Fibroblast of the aortic adventitia (primary cell): Measurements from ENCODE around the gene SMC1B. TPM values are rescaled to one million over a fixed set of nuclear protein-coding genes. Genes with fewer than 3 reads are reported as not detected.

ENCODE experiments used
- DNase-seq: peaks from one replicate; pipeline ENCODE4 v3.0.0-alpha.2; 2010; ENCODE audit warnings: low read depth
- H3K4me3 ChIP-seq: 2 replicates; pipeline ENCODE4 v1.5.1; 2011; ENCODE audit warnings: low read depth, mild to moderate bottlenecking, control low read depth, low read length, moderate library complexity
- total RNA-seq: library from RNA; depleted of rRNA; stranded (reverse); fragments of >200 nt; gene quantifications from 2 replicates; pipeline ENCODE4 v1.2.3, GENCODE V29; 2012; ENCODE audit warnings: low replicate concordance
- TF ChIP-seq, protein P1 (sequence below): IDR thresholded peaks from 2 replicates; pipeline ENCODE4 v1.5.1; 2011; ENCODE audit warnings: mild to moderate bottlenecking, low read length, control low read depth, inconsistent platforms; ENCODE audit not compliant: insufficient read depth

Gene SMC1B
- total RNA-seq, result 0.08 and 0.09 TPM in 2 replicates

GRCh38 chr22:45413368-45414211 lies at the start of gene SMC1B, which contains the start of gene RIBC2:
SMC1B (minus strand) TSS chr22:45413599; CDS start chr22:45413567, 32 bp downstream.
RIBC2 (plus strand) TSS chr22:45413693; CDS start chr22:45413887, 194 bp downstream.
- DNase-seq, result peak; percentile 69

GRCh38 chr22:45462034-45462655 lies 48.7 kb upstream of the SMC1B start:
- no peak for DNase-seq
- TF ChIP-seq, protein P1, sequence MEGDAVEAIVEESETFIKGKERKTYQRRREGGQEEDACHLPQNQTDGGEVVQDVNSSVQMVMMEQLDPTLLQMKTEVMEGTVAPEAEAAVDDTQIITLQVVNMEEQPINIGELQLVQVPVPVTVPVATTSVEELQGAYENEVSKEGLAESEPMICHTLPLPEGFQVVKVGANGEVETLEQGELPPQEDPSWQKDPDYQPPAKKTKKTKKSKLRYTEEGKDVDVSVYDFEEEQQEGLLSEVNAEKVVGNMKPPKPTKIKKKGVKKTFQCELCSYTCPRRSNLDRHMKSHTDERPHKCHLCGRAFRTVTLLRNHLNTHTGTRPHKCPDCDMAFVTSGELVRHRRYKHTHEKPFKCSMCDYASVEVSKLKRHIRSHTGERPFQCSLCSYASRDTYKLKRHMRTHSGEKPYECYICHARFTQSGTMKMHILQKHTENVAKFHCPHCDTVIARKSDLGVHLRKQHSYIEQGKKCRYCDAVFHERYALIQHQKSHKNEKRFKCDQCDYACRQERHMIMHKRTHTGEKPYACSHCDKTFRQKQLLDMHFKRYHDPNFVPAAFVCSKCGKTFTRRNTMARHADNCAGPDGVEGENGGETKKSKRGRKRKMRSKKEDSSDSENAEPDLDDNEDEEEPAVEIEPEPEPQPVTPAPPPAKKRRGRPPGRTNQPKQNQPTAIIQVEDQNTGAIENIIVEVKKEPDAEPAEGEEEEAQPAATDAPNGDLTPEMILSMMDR, result no peak
- H3K4me3 ChIP-seq, result no peak overlapping the region

More at GRCh38 chr22:45413368-45414211, at the start of gene SMC1B, which contains the start of gene RIBC2:
- H3K4me3 ChIP-seq, result peak within 1 kb of the TSS; percentile 72
- TF ChIP-seq, protein P1, result no peak

DNA sequence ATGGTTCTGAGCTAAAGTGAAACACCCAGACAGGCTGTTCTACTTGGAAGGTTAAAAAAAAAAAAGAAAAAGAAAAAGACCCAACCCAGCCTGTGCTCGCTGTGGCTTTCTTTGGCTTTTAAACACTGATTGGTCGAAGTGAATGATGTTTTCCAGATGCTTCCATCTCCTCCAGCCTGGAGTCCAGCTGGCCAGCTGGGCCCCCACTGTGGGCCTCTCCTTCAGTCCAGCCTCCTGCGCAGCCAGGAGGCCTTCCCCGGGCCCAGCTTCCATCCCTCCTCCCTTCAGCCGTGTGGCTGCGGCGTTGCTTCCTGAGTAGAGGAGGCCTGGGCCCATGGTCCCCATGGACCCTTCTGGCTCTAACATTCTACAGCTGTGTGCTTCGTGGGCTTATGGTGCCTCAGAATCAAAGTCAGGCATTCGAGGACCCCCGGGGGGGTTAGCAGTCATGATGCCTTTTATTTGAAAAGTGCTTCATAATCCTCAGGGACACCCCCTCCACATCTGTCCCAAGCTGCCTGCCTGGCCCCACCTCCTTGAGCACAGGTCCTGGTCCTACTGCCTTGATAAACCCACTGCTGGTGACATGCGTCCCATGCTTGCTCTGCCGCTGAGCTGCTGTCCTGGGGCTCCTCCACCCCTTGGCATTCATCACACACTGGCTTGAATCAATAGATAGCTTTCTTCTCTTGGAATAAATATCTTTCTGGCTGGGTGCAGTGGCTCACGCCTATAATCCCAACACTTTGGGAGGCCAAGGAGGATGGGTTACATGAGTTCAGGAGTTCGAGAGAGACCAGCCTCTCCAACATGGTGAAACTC lies 47.1 kb upstream of the SMC1B start:
- TF ChIP-seq, protein P1, result no peak
- H3K4me3 ChIP-seq, result no peak overlapping the region
- DNase-seq, result peak; percentile 96

GRCh38 chr22:45459235-45459634 lies 45.8 kb upstream of the SMC1B start:
- no peak for DNase-seq
- H3K4me3 ChIP-seq, result no peak overlapping the region
- TF ChIP-seq, protein P1, result no peak

DNA sequence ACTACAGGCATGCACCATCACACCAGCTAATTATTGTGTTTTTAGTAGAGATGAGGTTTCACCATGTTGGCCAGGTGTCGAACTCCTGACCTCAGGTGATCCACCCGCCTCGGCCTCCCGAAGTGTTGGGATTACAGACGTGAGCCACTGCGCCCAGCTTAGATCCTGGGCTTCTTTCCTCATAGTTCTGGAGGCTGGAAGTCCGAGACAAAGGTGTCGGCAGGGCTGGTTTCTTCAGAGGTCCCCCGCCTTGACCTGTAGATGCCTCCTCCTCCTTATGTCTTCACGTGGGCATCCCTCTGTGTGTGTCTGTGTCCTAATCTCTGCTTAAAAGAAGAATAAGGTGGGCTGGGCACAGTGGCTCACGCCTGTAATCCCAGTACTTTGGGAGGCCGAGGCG lies 45.1 kb upstream of the SMC1B start:
- H3K4me3 ChIP-seq, result no peak overlapping the region
- TF ChIP-seq, protein P1, result no peak
- no peak for DNase-seq

- no peak overlapping the region for H3K4me3 ChIP-seq
- no peak for DNase-seq
- TF ChIP-seq, protein P1, result no peak
Observed at GRCh38 chr22:45456811-45457210, 43.4 kb upstream of the SMC1B start.
